NCI-H2029 treated with DMSO at 0.1 percent for 48 hours (cell line): Measurements from ENCODE around the gene IGF2.
A peak's percentile ranks its signal among the peaks of the same experiment; 100 is the strongest.

Source experiments
- DNase-seq: peaks from one replicate; lab custom pipeline; 2025; lab: John Stamatoyannopoulos, UW

Gene IGF2

GRCh38 chr11:2103668-2104523, 35.3 kb downstream of the IGF2 start:
- DNase-seq = no peak

GRCh38 chr11:2102883-2103213, 36.3 kb downstream of the IGF2 start:
- no peak for DNase-seq

GRCh38 chr11:2102132-2102882, 36.9 kb downstream of the IGF2 start:
- DNase-seq = no peak

GRCh38 chr11:2101171-2101675, 38.0 kb downstream of the IGF2 start:
- DNase-seq = no peak

GRCh38 chr11:2100361-2101170, 38.6 kb downstream of the IGF2 start:
- no peak for DNase-seq

- DNase-seq = peak; percentile 35
These were observed 39.5 kb downstream of the IGF2 start for GRCh38 chr11:2099516-2100349.

- DNase-seq = no peak
These were observed 40.3 kb downstream of the IGF2 start for GRCh38 chr11:2098691-2099515.

- DNase-seq = no peak
These were observed 41.0 kb downstream of the IGF2 start for GRCh38 chr11:2097998-2098690.

- no peak for DNase-seq
These were observed 41.7 kb downstream of the IGF2 start for GRCh38 chr11:2097356-2097997.

- DNase-seq = no peak
These were observed 42.3 kb downstream of the IGF2 start for GRCh38 chr11:2096919-2097301.

GRCh38 chr11:2096011-2096918, 42.9 kb downstream of the IGF2 start:
- DNase-seq = no peak

GRCh38 chr11:2095542-2095941, 43.6 kb downstream of the IGF2 start:
- no peak for DNase-seq

GRCh38 chr11:2095198-2095520, 44.0 kb downstream of the IGF2 start:
- no peak for DNase-seq

GRCh38 chr11:2094354-2095197, 44.6 kb downstream of the IGF2 start:
- DNase-seq = no peak

GRCh38 chr11:2093575-2094353, 45.4 kb downstream of the IGF2 start:
- no peak for DNase-seq

- DNase-seq = peak; percentile 72
These were observed 46.2 kb downstream of the IGF2 start for GRCh38 chr11:2092956-2093412.

- DNase-seq = no peak
These were observed 46.7 kb downstream of the IGF2 start for GRCh38 chr11:2092464-2092910.
